GM23338 (cell line): Measurements from ENCODE around the gene ANKS1B. TPM values are rescaled to one million over a fixed set of nuclear protein-coding genes. Genes with fewer than 3 reads are reported as not detected.

Experiments used
- ATAC-seq: fragments of 200-7000 bp; cut with Tn5 transposase; 3 replicates; pipeline ENCODE4 v1.9.1; 2020
- DNase-seq: peaks from one replicate; pipeline ENCODE4 v3.0.0-alpha.2; 2015; ENCODE audit warnings: low spot score
- H2AFZ ChIP-seq: fragments of 200-600 bp; sonication (generic); 2 replicates; pipeline ENCODE4 v1.8.0; 2016; ENCODE audit warnings: antibody characterized with exemption, mild to moderate bottlenecking, moderate library complexity
- H3F3A ChIP-seq: fragments of 200-600 bp; sonication (generic); replicated peaks from 2 replicates; pipeline ENCODE4 v1.8.0; 2017; ENCODE audit warnings: antibody characterized with exemption, mixed run types, low read depth
- H3K27ac ChIP-seq: fragments of 200-600 bp; sonication (generic); 2 replicates; pipeline ENCODE4 v1.6.1; 2016; ENCODE audit warnings: low read depth
- H3K27me3 ChIP-seq: fragments of 200-600 bp; sonication (generic); 2 replicates; pipeline ENCODE4 v1.8.0; 2016; ENCODE audit warnings: mild to moderate bottlenecking, mixed run types, moderate library complexity; ENCODE audit not compliant: insufficient read depth
- H3K36me3 ChIP-seq: fragments of 200-600 bp; sonication (generic); 2 replicates; pipeline ENCODE4 v1.8.0; 2016; ENCODE audit warnings: mild to moderate bottlenecking; ENCODE audit not compliant: insufficient read depth
- H3K4me1 ChIP-seq: fragments of 200-600 bp; sonication (generic); 2 replicates; pipeline ENCODE4 v1.8.0; 2016; ENCODE audit warnings: mild to moderate bottlenecking, moderate library complexity; ENCODE audit not compliant: insufficient read depth
- H3K4me2 ChIP-seq: fragments of 200-600 bp; sonication (generic); 2 replicates; pipeline ENCODE4 v1.7.1; 2017; ENCODE audit warnings: mixed run types
- H3K4me3 ChIP-seq: fragments of 200-600 bp; sonication (generic); 2 replicates; pipeline ENCODE4 v1.6.1; 2016; ENCODE audit warnings: mixed run types
- H3K79me2 ChIP-seq: fragments of 200-600 bp; sonication (generic); replicated peaks from 2 replicates; pipeline ENCODE4 v1.8.0; 2017; ENCODE audit warnings: mild to moderate bottlenecking; ENCODE audit not compliant: insufficient read depth
- H3K9me2 ChIP-seq: fragments of 200-600 bp; sonication (generic); 2 replicates; pipeline ENCODE4 v1.8.0; 2017; ENCODE audit not compliant: insufficient read depth
- H4K20me1 ChIP-seq: fragments of 200-600 bp; sonication (generic); replicated peaks from 2 replicates; pipeline ENCODE4 v1.8.0; 2017; ENCODE audit warnings: mild to moderate bottlenecking; ENCODE audit not compliant: insufficient read depth
- H3K27ac Mint-ChIP-seq: 2 replicates; pipeline ENCODE4 v1.8.0; 2020; ENCODE audit warnings: inconsistent platforms, mild to moderate bottlenecking, moderate library complexity, mixed read lengths
- H3K27me3 Mint-ChIP-seq: 3 replicates; pipeline ENCODE4 v1.8.0; 2022; ENCODE audit warnings: low read depth, mild to moderate bottlenecking, moderate library complexity, mixed read lengths, inconsistent platforms; ENCODE audit not compliant: insufficient read depth, poor library complexity
- H3K36me3 Mint-ChIP-seq: 3 replicates; pipeline ENCODE4 v1.8.0; 2021; ENCODE audit warnings: low read depth, mild to moderate bottlenecking, inconsistent platforms, moderate library complexity, mixed read lengths
- H3K4me1 Mint-ChIP-seq: 3 replicates; pipeline ENCODE4 v1.8.0; 2020; ENCODE audit warnings: mild to moderate bottlenecking, inconsistent platforms, mixed read lengths
- H3K4me3 Mint-ChIP-seq: 3 replicates; pipeline ENCODE4 v1.8.0; 2021; ENCODE audit warnings: moderate library complexity, mild to moderate bottlenecking, inconsistent platforms, mixed read lengths
- H3K9me3 Mint-ChIP-seq: 3 replicates; pipeline ENCODE4 v1.8.0; 2020; ENCODE audit warnings: moderate library complexity, mild to moderate bottlenecking, inconsistent platforms, mixed read lengths
- CREB1 ChIP-seq: fragments of 250-450 bp; sonication (Bioruptor Pico); IDR thresholded peaks from 2 replicates; pipeline ENCODE4 v1.5.0; 2020; ENCODE audit warnings: low read depth, mild to moderate bottlenecking, moderate library complexity
- CTCF ChIP-seq, 2 experiments: fragments of 200-600 bp in 1 of 2; sonication (generic) in 1 of 2; conservative IDR thresholded peaks; 2 replicates each; pipeline versions ENCODE4 v1.5.1 to v1.6.1; 2016 to 2017; ENCODE audit warnings: antibody characterized with exemption in 2 of 2, low read depth in 2 of 2, mild to moderate bottlenecking in 2 of 2, moderate library complexity in 1 of 2
- EZH2phosphoT487 ChIP-seq: fragments of 200-600 bp; sonication (generic); IDR thresholded peaks from one replicate; pipeline ENCODE4 v1.8.1; 2018; ENCODE audit warnings: antibody characterized with exemption; ENCODE audit not compliant: unreplicated experiment
- JUNB ChIP-seq: IDR thresholded peaks from one replicate; pipeline ENCODE4 v1.6.1; 2016; ENCODE audit warnings: antibody characterized with exemption; ENCODE audit not compliant: unreplicated experiment
- NANOG ChIP-seq: IDR thresholded peaks from 2 replicates; pipeline ENCODE4 v1.6.1; 2016; ENCODE audit warnings: antibody characterized with exemption, borderline replicate concordance
- POLR2AphosphoS5 ChIP-seq: IDR thresholded peaks from 2 replicates; pipeline ENCODE4 v1.6.1; 2016; ENCODE audit warnings: antibody characterized with exemption, low read depth
- REST ChIP-seq: IDR thresholded peaks from one replicate; pipeline ENCODE4 v1.6.1; 2018; ENCODE audit warnings: antibody characterized with exemption; ENCODE audit not compliant: unreplicated experiment
- STAT1 ChIP-seq: IDR thresholded peaks from one replicate; pipeline ENCODE4 v1.6.1; 2016; ENCODE audit warnings: antibody characterized with exemption; ENCODE audit not compliant: unreplicated experiment
- ZNF114 ChIP-seq: fragments of 250-450 bp; sonication (Bioruptor Pico); IDR thresholded peaks from 2 replicates; pipeline ENCODE4 v1.5.0; 2020; ENCODE audit warnings: mild to moderate bottlenecking, moderate library complexity
- ZNF331 ChIP-seq: fragments of 250-450 bp; sonication (Bioruptor Pico); IDR thresholded peaks from 2 replicates; pipeline ENCODE4 v1.5.0; 2020; ENCODE audit warnings: low read depth, mild to moderate bottlenecking, moderate library complexity
- ZNF462 ChIP-seq: fragments of 250-450 bp; sonication (Bioruptor Pico); IDR thresholded peaks from 2 replicates; pipeline ENCODE4 v1.5.0; 2020; ENCODE audit warnings: mild to moderate bottlenecking, moderate library complexity
- polyA plus RNA-seq: library from polyadenylated mRNA; unstranded; fragments of >200 nt; fragmentation: Nextera tagmentation; extraction: Ambion mirVana; gene quantifications from 2 replicates; pipeline ENCODE4 v1.2.1, GENCODE V29; 2016
- total RNA-seq: library from RNA; depleted of rRNA; stranded (reverse); fragments of >200 nt; shearing (Covaris generic); gene quantifications from 2 replicates; pipeline ENCODE4 v1.2.3, GENCODE V29; 2014
- TF ChIP-seq, protein P1 (sequence below): IDR thresholded peaks from 2 replicates; pipeline ENCODE4 v1.6.1; 2016; ENCODE audit warnings: antibody characterized with exemption

Gene ANKS1B
- total and polyA plus RNA-seq, 2 experiments from 2014 or later, result 4.3 to 5.8 TPM

GRCh38 chr12:99700032-99700431 lies 284.7 kb downstream of the ANKS1B start (continued):
- TF ChIP-seq, protein P1, sequence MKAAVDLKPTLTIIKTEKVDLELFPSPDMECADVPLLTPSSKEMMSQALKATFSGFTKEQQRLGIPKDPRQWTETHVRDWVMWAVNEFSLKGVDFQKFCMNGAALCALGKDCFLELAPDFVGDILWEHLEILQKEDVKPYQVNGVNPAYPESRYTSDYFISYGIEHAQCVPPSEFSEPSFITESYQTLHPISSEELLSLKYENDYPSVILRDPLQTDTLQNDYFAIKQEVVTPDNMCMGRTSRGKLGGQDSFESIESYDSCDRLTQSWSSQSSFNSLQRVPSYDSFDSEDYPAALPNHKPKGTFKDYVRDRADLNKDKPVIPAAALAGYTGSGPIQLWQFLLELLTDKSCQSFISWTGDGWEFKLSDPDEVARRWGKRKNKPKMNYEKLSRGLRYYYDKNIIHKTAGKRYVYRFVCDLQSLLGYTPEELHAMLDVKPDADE, result no peak
- no peak for TF ChIP-seq JUNB

DNA sequence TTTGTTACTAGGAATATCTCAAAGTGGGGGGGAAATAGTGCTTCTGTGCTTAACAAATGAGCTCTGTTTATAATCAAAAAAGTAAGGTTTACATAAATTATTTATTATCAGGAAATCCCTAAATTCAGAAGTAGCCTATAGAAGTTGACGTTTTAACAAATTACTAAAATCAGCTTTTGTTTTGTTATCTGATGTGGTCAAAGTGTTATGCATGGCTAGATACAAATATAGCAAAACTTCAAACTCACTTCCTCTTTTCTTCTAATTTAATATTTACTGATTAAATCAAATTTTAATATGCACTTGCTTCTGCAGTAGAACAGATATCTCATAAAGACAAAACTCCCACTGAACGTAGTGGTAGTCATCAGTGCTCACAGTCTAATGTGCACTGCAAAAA lies 289.7 kb downstream of the ANKS1B start:
- H3F3A ChIP-seq, result no peaks in the 10 kb centered on the region
- no peaks in the 10 kb centered on the region for H3K27me3 ChIP-seq
- H4K20me1 ChIP-seq, result no peaks in the 10 kb centered on the region
- Mint-ChIP-seq H3K4me3 (no peak overlapping the region), H3K36me3 (peaks cover 4% of the 10 kb centered on the region; the same call in 1 of the 3 replicates), H3K9me3 (no peaks in the 10 kb centered on the region), H3K27ac (no peak overlapping the region), H3K4me1 (peaks cover 10% of the 10 kb centered on the region; the same call in 2 of the 3 replicates), H3K27me3 (no peaks in the 10 kb centered on the region)
- no peak overlapping the region for H3K4me3 ChIP-seq
- H3K27ac ChIP-seq, result no peak overlapping the region
- H3K4me2 ChIP-seq, result no peak overlapping the region
- no peak overlapping the region for H2AFZ ChIP-seq
- H3K4me1 ChIP-seq, result peaks cover 7% of the 10 kb centered on the region; the same call in 1 of the 2 replicates
- H3K36me3 ChIP-seq, result no peaks in the 10 kb centered on the region
- H3K79me2 ChIP-seq, result no peaks in the 10 kb centered on the region
- DNase-seq, result no peak
- no peak for ATAC-seq
- H3K9me2 ChIP-seq, result 0 out of 2 replicates have a peak, but pooled peaks cover 7% of the 10 kb centered on the region
- TF ChIP-seq CTCF (conservative IDR thresholded peaks at IDR 0.05; ENCODE audit: low read depth in 2 of 2) (no peak), POLR2AphosphoS5 (no peak), ZNF114 (CRISPR knock-in tag) (no peak), EZH2phosphoT487 (no peak), ZNF462 (CRISPR knock-in tag) (no peak), JUNB (no peak), CREB1 (CRISPR knock-in tag) (no peak), STAT1 (no peak), REST (no peak), NANOG (no peak), ZNF331 (no peak)
- TF ChIP-seq, protein P1, result no peak
